GM13977 (cell line): ENCODE results near the gene P2RY11.

Experiments
- DNase-seq: peaks from one replicate; pipeline ENCODE4 v3.0.0; 2012; ENCODE audit warnings: low spot score
- CTCF ChIP-seq: IDR thresholded peaks from 2 replicates; pipeline ENCODE4 v1.5.1; 2012; ENCODE audit warnings: mild to moderate bottlenecking, control low read depth; ENCODE audit not compliant: insufficient read depth; ENCODE audit errors: extremely low read depth, missing control alignments
- in situ Hi-C: fragments of 300-500 bp; cut with MboI; formaldehyde crosslinking; loops from one replicate; pipeline ENCODE4 v1.12.0; 2022; ENCODE audit warnings: low sequenced_read_pairs, low pct_unique_long_range_greater_than_20kb, mixed read lengths, inconsistent platforms; ENCODE audit not compliant: unreplicated experiment

Gene P2RY11

GRCh38 chr19:10076535-10076934 lies 35.0 kb upstream of the P2RY11 start:
- no peak for DNase-seq
- in situ Hi-C loops: no loop called here
- TF ChIP-seq CTCF: no peak

GRCh38 chr19:10078329-10078728 lies 33.2 kb upstream of the P2RY11 start:
- DNase-seq: no peak
- TF ChIP-seq CTCF: no peak
- in situ Hi-C loops: no loop called here

DNA sequence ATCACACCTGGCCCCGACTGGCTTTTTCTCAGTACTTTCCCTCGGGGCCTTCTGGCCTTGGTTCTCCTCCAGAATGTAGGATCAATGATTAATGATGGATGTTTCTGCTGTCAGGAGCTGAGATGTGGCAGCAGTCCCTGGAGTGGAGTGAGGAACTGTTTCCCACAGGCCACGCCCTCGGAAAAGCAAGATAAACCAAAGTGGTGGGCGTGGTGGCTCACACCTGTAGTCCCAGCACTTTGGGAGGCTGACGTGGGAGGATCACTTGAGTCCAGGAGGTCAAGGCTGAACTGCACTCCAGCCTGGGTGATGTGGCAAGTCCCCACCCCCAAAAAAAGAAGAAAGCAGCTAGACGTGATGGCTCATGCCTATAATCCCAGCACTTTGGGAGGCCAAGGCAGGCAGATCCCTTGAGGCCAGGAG lies 32.5 kb upstream of the P2RY11 start:
- no peak for DNase-seq
- in situ Hi-C loops: no loop called here
- no peak for TF ChIP-seq CTCF

- no peak for TF ChIP-seq CTCF
- in situ Hi-C loops: no loop called here
- no peak for DNase-seq
Measured at GRCh38 chr19:10083911-10084310, 27.6 kb upstream of the P2RY11 start.

- in situ Hi-C loops: no loop called here
- no peak for DNase-seq
- TF ChIP-seq CTCF: no peak
Measured at GRCh38 chr19:10084803-10085202, 26.7 kb upstream of the P2RY11 start.

DNA sequence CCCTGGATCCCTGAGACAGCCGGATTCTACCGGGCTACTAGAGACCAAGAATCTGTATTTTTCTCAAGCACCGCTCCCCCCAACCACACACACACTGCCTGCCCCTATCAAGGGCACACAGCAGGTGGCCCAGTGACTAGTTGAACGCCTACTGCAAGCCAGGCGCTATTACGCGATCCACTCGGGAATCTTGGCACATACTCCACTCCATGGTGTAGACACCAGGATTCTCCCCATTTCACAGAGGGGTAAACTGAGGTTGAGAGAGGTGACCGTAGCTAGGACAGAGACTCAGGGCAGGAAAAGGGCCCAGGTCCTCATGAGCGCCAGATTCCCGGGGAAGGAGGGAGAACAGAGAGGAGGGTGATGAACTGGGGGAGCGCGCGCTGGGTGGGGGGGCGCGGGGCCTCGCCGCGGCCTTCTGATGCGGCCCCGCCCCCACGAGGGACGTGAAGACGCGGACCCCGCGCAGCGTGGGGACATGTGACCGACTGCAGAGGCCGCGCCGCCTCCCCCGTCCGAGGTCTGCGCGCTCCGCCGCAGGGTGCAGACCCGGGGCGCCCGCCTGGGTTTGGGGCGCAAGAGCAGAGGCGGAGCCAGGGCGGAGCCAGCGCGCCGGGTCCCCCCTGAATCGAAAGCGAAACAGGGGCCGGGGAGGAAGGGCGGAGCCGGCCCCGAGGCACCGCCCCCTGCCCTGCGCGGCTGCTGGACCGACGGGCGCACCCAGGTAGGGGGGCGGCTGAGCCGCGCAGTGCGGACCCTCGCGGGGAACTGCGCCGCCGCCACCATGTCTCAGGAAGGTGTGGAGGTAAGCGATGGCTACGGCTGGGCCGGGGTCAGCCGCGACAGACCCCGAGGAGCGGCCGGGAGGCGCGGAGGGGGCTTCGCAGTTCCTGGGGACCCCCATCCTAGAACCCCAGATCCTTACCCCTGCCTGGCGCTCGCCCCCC lies 25.6 kb upstream of the P2RY11 start, which contains the start of gene SHFL:
TSS of gene SHFL (plus strand) at position 677 of the 950 bp plus-strand sequence. CDS start at position 788, 111 bp downstream.
- in situ Hi-C loops: no loop called here
- peak; percentile 97 for DNase-seq
- no peak for TF ChIP-seq CTCF
